GM18507 (cell line): ENCODE data around the gene DDX39B.
"Not testable (repeated sequence)": the region's sequence is repeated elsewhere in the genome, so short reads cannot be mapped to it uniquely, and the experiment has no call there.

Source experiments
- DNase-seq: peaks from one replicate; pipeline ENCODE4 v3.0.0; 2011; ENCODE audit warnings: low read depth; ENCODE audit not compliant: insufficient read length; ENCODE audit errors: extremely low spot score
- FAIRE-seq: peaks from 2 replicates; lab custom pipeline; 2011; peaks lifted over from hg19 to GRCh38; lab: Jason Lieb, UNC

DDX39B gene

DNA sequence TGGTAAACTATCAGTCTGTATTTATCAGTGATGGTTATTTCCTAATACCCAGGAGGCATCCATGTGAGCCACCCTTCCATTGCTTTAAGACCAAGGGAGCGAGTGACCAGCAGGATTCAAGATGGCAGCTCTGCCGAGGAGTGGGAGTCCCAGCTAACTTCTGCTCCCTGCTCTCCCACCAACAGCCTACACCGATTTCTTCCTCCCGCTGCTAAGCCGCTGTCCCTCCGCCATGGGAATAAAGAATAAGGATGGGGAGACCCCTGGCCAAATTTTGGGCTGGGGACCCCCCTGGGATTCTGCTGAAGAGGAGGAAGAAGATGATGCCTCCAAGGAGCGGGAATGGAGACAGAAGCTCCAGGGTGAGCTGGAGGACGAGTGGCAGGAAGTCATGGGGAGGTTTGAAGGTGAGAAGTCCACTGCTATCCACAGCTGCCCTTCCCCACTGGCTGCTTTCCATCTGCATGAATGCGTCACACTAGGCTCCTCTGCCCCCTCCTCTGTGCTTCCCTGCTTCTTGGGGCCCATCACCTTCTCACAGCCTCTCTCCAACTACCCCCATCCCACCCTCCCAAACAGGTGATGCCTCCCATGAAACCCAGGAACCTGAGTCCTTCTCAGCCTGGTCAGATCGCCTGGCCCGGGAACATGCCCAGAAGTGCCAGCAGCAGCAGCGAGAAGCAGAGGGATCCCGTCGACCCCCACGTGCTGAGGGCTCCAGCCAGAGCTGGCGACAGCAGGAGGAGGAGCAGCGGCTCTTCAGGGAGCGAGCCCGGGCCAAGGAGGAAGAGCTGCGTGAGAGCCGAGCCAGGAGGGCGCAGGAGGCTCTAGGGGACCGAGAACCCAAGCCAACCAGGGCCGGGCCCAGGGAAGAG lies 15.9 kb upstream of the DDX39B start:
- DNase-seq, result no peak
- no peak for FAIRE-seq

DNA sequence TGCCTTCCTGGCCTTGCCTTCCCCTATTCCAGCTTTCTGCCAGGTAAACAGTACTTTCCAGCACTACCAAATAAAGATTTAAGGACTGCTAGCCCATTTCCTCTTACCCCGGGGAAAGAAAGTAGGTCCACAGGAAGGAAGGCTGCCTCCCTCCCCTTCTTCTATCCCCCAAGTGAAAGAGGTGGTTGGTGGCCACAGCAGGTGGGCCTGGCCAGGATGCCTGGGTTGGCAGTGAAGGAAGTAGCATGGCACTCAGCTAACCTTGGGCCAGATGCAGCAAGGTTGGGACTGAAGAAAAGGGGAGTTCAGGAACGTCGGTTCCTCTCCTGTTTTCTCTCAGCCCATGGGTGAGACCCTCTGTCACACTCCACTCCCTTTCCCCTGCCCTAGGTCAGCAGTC lies 14.5 kb upstream of the DDX39B start:
- peak; percentile 73 for FAIRE-seq
- no peak for DNase-seq

DNA sequence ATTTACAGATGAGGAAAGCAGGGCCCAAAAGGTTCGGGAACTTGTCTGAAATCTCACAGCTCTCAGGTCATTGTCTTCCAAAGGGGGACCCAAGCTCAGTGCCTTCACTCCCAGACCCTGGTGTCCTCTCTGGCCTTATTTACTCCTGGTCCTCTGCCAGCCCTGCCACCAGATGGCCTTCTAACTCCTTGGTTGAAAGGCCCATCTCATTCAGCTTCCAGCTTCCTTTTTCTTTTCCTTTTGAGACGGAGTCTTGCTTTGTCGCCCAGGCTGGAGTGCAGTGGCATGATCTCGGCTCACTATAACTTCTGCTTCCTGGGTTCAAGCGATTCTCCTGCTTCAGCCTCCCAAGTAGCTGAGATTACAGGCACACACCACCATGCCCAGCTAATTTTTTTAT lies 9.6 kb upstream of the DDX39B start:
- DNase-seq, result not testable (repeated sequence)
- peak; percentile 85 for FAIRE-seq

DNA sequence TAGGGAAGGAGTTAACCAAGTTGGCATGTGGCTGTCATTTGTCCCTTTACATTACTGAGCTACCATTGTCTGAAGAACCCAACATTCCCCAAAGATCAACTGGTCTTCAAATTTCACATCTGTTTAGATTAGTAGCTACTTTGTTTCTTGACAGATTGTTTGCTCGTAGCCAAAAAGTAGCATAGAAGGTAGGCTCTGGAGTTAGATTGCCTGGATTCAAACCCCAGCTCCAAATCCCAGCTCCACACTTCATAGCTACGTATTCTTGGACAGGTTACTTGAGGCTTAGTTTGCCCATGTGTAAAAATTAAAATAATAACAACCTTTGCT lies 6.7 kb upstream of the DDX39B start:
- FAIRE-seq (no peak), DNase-seq (no peak)

DNA sequence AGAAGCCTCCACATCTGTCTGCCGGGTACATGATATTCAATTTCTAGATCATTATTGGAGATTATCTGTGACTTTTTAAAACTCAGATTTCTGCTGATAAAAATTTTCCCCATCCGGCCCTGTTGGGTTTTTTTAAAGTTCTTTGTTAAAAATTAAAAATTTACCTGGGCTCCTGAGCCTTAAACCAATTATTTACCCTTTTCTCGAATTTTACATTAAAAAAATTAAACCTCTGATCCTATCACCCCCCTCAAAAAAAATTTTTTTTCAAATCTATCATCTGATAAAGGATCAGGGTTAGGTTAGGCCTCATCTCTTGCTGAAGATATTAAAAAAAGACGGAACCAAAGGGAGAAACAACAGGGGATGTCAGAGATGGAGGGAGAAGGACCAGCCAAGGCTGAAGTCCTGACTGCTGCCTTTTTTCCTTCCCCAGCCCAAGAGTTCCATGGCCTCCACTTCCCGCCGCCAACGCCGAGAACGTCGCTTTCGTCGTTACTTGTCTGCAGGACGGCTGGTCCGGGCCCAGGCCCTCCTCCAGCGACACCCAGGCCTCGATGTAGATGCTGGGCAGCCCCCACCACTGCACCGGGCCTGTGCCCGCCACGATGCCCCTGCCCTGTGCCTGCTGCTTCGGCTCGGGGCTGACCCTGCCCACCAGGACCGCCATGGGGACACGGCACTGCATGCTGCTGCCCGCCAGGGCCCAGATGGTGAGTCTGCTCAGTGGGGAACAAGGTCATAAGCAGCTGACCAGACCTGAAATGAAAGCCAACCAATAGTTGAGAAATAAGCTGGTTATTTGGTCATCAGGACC lies 6.1 kb upstream of the DDX39B start:
- FAIRE-seq (no peak), DNase-seq (no peak)

DNA sequence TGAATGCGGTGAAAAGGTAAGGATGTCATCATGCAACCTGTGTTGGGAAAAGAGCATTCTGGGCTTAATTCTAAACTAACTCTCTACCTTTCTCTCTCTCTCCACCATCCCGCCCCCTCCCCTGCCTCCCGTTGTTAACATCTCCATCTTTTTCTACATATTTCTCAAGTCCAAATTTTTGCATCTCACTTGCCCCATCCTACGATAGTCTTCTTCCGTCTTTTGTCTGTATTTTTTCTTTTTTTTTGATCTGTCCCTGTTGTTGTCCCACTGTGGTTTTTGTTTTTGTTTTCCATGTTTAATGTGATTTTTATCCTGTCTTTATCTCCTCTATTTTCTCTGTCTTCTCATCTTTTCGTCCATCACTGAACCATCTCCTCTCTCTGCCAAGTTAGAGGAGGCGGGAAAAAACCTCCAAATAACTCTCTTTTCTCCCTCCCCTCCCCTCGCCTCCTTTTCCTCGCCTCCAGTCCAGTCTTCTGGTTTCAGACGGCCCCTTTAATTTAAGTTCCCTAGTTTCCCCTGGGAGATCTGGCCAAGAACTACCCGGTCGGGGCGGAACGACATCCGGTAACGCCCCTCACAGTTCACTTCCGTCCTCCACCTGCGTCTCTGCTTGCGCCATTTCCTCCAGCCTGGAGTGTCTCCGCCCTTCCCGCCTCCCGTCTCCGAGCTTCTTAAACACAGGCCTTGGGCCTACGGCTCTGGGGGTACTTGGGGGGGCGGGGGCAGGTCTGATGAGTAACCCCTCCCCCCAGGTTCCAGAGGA lies 5.3 kb upstream of the DDX39B start, which contains the start of gene NFKBIL1:
Gene NFKBIL1, plus strand, starts transcription at position 651 of the 769 bp plus-strand sequence. Its CDS starts 87 bp downstream, at position 738.
- DNase-seq (peak; percentile 69), FAIRE-seq (peak; percentile 98)

DNA sequence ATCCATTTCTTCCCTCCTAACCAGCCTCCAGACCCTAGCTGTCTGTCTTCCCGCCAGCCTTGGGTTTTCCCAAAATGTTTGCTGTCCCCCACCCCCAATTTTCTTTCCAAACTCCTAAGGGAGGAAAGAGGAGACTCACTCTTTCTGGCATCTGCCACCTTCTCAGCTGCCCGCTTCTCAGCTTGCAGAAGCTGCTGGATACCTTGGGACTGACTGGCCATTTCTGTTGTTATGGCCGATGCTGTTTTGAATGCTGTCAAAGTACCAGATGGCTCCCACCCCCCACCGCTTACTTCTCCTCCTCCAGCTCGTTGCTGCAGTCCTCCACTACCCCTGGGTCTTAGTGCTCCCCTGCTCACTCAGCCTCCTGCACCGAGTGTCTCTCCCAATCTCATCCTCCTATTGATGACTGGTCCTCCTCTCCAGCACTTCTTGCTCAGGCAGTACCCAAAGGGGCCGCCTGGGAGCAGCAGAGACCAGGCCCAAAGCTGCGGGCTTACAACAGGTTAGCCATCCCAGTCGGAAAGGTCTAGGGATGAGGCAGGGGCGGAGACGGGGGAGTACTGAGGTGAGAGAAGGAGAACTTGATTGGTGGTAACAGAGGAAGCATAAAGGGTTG lies 4.6 kb upstream of the DDX39B start, which contains the start of gene ATP6V1G2:
Gene ATP6V1G2, minus strand, starts transcription at position 270 of the 619 bp plus-strand sequence. Its CDS starts 49 bp downstream, at position 221.
- FAIRE-seq (peak; percentile 78), DNase-seq (no peak)

DNA sequence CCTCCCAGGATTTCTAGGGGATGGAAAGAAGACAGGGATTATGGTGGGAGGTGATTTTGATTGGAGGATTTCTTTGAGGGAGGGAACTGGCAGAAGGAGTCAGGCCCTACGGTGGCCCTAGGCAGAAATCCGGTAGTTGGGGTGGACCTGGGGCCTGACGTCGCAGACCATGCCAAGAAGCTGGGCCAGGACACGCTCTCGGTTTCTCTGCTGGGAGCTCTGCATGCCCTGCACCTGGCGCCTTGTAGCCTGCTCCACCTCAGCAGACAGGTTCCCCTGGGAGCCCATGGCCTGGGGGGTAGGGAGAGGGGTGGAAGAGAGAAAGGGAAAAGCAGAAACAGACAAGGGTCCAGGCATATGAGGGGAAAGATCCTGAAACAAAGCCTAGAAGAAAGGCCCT lies 3.5 kb upstream of the DDX39B start:
- FAIRE-seq (no peak), DNase-seq (no peak)

DNA sequence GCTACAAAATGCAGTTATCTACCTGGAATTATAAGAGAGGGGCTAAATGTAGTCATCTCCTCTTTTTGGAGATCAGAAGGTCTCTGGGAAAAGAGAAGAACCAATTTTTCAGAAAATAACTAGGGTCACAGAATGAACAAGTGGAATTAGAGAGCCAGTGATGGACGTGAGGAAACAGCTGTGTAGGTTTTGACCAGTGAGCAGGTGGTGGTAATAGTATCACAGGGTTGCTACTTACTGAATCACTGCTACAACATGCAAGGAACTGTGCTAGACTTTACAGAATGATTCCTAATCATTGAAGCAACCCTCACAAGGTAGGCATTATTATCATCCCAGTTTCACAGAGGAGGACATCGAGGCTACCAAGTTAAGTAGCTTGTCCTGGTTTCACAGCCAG lies 2.9 kb upstream of the DDX39B start:
- DNase-seq, result no peak
- FAIRE-seq, result no peak

DNA sequence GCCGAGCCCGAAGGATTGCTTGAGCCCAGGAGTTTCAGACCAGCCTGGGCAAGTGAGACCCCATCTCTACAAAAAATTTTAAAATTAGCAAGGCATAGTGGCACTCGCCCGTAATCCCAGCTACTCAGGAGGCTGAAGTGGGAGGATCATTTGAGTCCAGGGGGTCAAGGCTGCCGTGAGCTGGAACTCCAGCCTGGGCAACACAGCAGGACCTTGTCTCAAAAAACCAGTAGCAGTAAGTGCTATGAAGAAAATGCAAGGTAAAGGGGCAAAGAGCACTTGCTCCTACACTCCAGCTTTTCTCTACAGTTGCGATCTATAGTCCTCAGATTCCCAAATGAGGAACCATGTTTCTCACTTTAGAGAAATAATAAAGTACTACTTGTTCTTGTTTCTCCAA lies 1.8 kb upstream of the DDX39B start:
- FAIRE-seq, result no peak
- DNase-seq, result no peak

DNA sequence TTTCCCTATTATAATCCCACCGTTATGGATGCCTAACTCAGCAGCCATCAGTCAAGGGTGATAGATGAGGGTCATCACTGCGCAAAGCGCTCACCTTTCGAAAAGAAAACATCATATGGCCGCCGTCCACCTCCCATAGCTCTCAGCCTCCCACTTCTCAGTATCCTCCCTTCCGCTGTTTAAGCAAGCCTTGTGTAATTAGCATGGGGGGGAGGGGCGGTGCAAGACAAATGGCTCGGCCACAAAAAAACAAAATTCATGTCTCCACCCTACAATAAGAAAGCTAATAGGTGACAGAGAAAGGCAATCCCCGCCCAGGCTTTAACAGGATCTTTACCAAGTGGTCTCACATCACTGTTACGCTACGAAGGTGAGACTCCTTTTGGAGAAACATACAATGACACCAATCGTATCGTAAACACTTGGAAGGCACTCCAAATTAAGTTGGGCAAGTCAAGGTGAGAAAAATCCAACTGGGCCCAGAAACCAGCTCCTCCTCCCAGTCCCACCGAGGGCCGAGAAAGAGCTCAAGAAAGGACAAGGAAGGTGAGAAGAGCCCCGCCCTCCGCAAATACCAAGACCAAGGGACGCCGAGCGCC lies 645 bp downstream of the DDX39B start:
- DNase-seq (no peak), FAIRE-seq (no peak)

DNA sequence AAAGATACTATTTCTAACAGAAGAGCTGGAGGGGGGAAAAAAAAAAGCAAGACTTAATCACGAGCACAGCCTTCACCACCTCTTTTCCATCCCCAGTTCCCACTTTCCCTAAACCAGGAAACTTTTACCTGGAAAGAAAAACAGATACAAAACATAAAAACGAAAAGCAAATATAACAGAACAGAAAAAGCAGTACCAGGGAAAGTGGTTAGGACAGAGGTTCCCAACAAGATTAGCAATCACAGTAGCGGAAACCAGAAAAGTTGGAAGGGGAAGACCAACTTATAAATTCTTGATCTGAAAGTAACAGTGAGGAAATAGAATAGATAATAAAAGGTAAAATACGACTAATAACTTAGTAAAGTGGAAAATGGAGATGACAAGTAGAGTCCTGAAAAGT lies 1.2 kb downstream of the DDX39B start:
- FAIRE-seq (no peak), DNase-seq (no peak)

DNA sequence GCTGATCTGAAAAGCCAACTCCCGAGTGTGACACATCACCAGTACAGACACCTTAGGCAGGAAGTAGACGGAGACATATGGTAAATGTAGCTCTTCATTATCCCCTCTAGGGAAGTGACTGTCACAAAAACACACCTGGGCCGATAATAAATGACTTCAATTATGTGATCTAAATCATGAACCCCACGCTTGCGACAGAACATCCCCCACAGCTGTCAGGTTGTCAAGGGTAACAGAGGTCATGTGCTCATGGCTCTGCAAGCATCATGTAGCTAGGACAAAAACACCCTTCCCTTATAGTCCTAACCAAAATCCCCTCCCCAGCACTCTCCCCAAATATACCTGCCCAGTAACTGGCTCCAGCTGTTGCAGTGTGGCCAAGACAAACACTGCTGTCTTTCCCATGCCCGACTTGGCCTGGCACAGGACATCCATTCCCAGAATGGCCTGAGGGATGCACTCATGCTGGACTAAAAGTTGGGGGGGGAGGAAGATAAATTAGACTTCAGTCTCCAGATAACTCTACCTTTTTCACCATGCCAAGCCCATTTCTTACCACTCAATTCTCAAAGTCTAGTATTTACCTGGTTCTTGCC lies 2.9 kb downstream of the DDX39B start:
- FAIRE-seq (no peak), DNase-seq (no peak)

DNA sequence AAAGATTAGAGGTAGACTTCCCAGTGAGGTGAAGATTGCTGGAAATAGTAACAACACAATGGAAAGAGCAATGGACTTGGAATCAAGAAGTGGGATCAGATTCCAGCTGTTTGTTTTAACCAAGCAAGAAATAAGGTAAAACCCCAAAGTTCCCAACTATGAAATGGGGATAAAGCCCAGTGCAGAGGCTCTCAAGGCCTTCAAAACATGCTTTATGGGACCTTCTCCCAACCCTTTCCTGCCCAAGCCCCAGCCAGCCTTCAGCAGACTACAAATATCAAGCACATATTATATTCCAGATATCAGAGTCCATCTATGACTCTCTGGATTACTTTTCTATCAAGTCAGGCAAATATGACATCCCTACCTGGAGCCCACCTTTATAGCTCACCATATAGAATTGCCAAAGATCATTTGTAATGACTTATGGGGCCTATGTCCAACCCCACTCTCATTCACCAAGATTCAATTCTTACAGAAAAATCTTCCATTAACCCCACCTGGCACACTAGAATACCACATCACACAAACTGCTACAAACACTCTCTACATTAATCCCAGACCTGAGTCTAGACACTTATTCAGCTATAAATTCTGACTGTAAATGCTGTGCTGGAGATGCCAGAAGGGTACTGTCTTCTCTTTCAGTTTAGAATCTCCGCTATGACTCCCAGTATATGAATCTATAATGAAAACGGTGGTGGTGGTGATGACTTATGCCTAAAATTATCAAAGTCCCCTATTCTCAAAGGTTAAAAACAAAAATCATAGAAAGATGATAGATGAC lies 6.1 kb downstream of the DDX39B start:
- FAIRE-seq, result no peak

DNA sequence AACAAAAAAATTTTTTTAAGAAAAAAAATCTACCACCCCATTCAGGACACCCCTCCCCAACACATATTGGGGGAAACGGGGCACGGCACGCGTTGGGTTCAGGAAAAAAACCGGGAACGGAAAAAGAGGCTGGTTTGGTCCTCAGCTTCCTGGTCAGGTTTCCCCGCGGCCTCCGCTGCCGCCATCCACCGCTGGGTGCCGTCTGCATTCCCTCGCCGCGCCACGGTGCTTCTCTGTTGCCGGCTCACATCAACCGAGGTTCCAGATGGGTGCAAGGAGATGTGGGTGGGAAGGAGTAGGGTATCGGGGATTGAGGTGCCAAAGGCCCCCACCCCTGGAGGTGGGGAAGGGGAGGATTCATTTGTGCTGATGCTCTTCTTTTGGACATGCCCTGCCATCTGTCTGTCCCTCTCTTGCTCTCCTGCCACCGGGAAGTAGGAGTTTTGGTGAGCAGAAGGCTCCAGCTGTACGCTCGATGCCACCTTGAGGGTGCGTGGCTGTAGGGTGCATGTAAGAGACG lies 7.2 kb downstream of the DDX39B start:
- DNase-seq, result no peak
- no peak for FAIRE-seq

More for the DNA sequence above, 6.1 kb downstream of the DDX39B start:
- DNase-seq, result no peak

DNA sequence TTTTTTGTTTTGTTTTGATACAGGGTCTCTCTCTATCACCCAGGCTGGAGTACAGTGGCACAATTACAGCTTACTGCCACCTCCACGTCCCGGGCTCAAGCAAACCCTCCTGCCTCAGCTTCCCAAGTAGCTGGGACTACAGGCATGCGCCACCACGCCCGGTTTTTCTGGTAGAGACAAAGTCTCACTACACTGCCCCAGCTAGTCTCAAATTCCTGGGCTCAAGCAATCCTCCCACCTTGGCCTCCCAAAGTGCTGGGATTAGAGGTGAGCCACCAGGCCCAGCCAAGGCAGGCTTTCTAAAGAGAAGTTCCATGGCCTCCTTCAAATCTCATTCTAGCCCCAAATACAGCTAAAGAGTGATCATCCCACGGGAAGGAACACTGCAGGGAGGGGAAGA lies 7.8 kb downstream of the DDX39B start:
- FAIRE-seq, result no peak
- no peak for DNase-seq

DNA sequence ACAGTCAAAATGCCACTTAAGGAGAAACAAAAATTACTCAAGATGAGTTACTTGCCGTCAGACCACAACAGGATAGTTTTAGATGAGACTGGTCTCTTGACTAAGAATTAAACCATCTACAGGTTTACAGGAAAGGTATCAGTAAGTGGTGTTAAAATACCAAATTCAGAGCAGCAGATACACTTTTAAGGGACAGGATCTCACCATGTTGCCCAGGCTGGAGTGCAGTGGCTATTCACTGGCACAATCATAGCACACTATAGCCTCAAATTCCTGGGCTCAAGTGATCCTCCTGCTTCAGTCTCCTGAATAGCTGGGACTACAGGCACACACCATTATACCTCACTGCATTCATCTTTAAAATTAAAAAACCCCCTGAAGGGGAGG lies 8.4 kb downstream of the DDX39B start:
- FAIRE-seq, result no peak
- DNase-seq, result no peak
